Upper lobe of left lung (tissue), 6 donors: ENCODE data around the gene GRHPR. TPM values are rescaled to one million over a fixed set of nuclear protein-coding genes. Genes with fewer than 3 reads are reported as not detected.

Experiments used
- ATAC-seq, 2 donors: fragments of 200-7000 bp; cut with Tn5 transposase; one replicate each; pipeline ENCODE4 v1.9.1; 2022; ENCODE audit warnings: mild to moderate bottlenecking in 2 of 2, moderate library complexity in 2 of 2; ENCODE audit not compliant: low FRiP score in 2 of 2
- DNase-seq, 2 donors: peaks; one replicate each; pipeline ENCODE4 v3.0.0-alpha.2; 2019 to 2020
- H3K27ac ChIP-seq, 4 donors: fragments of 200-600 bp; sonication (generic); one replicate each; pipeline ENCODE4 v1.5.1; 2016 to 2019
- H3K27me3 ChIP-seq, 4 donors: fragments of 200-600 bp; sonication (generic); one replicate each; pipeline ENCODE4 v1.5.1; 2017 to 2019
- H3K36me3 ChIP-seq, 4 donors: fragments of 200-600 bp; sonication (generic); one replicate each; pipeline ENCODE4 v1.5.1; 2016 to 2019
- H3K4me1 ChIP-seq, 4 donors: fragments of 200-600 bp; sonication (generic); one replicate each; pipeline ENCODE4 v1.5.1; 2018 to 2019
- H3K4me3 ChIP-seq, 4 donors: fragments of 200-600 bp; sonication (generic); one replicate each; pipeline ENCODE4 v1.5.1; 2017 to 2019; ENCODE audit warnings: mild to moderate bottlenecking in 2 of 4, moderate library complexity in 1 of 4
- H3K9me3 ChIP-seq, 4 donors: fragments of 200-600 bp; sonication (generic); one replicate each; pipeline ENCODE4 v1.5.1; 2018 to 2019
- EP300 ChIP-seq, 4 donors: sonication (generic); formaldehyde crosslinking; IDR thresholded peaks; one replicate each; pipeline ENCODE4 v1.5.1; 2017; ENCODE audit warnings: antibody characterized with exemption in 4 of 4, control low read depth in 2 of 4
- POLR2A ChIP-seq, 4 donors: fragments of 450-650 bp; IDR thresholded peaks; one replicate each; pipeline ENCODE4 v1.5.1; 2016 to 2017; ENCODE audit warnings: antibody characterized with exemption in 4 of 4, mild to moderate bottlenecking in 2 of 4
- POLR2AphosphoS5 ChIP-seq, 2 donors: sonication (generic); formaldehyde crosslinking; IDR thresholded peaks; one replicate each; pipeline ENCODE4 v1.5.1; 2017; ENCODE audit warnings: antibody characterized with exemption in 2 of 2
- WGBS, 2 donors: methylation state at CpG; one replicate each; pipeline ENCODE4 v1.1.5; 2017 to 2018; 5-methylcytosine and 5-hydroxymethylcytosine counted together
- total RNA-seq, 6 donors: library from RNA; depleted of rRNA in 4 of 6; stranded (reverse); fragments of >200 nt in 4 of 6; gene quantifications; one replicate each; pipeline versions ENCODE4 v1.1.0 to v1.2.1, GENCODE V29; 2016 to 2021
- TF ChIP-seq, protein P1 (sequence below), 6 experiments: fragments of 450-650 bp in 4 of 6; fragments of 200-600 bp in 2 of 6; sonication (generic) in 2 of 6; IDR thresholded peaks; one replicate each; pipeline ENCODE4 v1.5.1; 2016 to 2019; ENCODE audit warnings: antibody characterized with exemption in 6 of 6
- donor health status: DM: no; HTN: no; CAD: no; lungs with moderate emphysema.
- donor health status: DM: no; HTN: yes; CAD: no; lungs with severe emphysema.

Gene GRHPR
- total RNA-seq, 6 donors from 2014 or later: 68.2 to 97.6 (median 81.3) TPM

GRCh38 chr9:37417857-37418618 is 4.5 kb upstream of the GRHPR start:
- no peak overlapping the region for H3K27ac ChIP-seq
- WGBS, 2 donors: 91 to 93% methylated on average over 9 of the region's 9 CpGs
- no peak for ATAC-seq

GRCh38 chr9:37419204-37419603 is 3.3 kb upstream of the GRHPR start:
- Histone ChIP-seq H3K9me3 (no peaks in the 10 kb centered on the region), H3K36me3 (no peaks in the 10 kb centered on the region), H3K4me1 (peaks cover 17 to 31% (median 22%) of the 10 kb centered on the region in 4 donors), H3K27me3 (no peaks in the 10 kb centered on the region), H3K27ac (no peak overlapping the region), H3K4me3 (no peak overlapping the region)
- TF ChIP-seq POLR2AphosphoS5 (IDR thresholded peaks at IDR 0.05) (no peak), POLR2A (IDR thresholded peaks at IDR 0.05) (no peak), EP300 (IDR thresholded peaks at IDR 0.05) (no peak)
- TF ChIP-seq, protein P1, sequence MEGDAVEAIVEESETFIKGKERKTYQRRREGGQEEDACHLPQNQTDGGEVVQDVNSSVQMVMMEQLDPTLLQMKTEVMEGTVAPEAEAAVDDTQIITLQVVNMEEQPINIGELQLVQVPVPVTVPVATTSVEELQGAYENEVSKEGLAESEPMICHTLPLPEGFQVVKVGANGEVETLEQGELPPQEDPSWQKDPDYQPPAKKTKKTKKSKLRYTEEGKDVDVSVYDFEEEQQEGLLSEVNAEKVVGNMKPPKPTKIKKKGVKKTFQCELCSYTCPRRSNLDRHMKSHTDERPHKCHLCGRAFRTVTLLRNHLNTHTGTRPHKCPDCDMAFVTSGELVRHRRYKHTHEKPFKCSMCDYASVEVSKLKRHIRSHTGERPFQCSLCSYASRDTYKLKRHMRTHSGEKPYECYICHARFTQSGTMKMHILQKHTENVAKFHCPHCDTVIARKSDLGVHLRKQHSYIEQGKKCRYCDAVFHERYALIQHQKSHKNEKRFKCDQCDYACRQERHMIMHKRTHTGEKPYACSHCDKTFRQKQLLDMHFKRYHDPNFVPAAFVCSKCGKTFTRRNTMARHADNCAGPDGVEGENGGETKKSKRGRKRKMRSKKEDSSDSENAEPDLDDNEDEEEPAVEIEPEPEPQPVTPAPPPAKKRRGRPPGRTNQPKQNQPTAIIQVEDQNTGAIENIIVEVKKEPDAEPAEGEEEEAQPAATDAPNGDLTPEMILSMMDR (IDR thresholded peaks at IDR 0.05): no peak
- DNase-seq (no peak), ATAC-seq (no peak)
- WGBS, 2 donors: 93 to 96% methylated on average over 5 of the region's 5 CpGs

More at GRCh38 chr9:37417857-37418618, 4.5 kb upstream of the GRHPR start:
- Histone ChIP-seq H3K27me3 (no peaks in the 10 kb centered on the region), H3K36me3 (no peaks in the 10 kb centered on the region), H3K4me3 (no peak overlapping the region), H3K4me1 (peaks cover 5 to 19% (median 11%) of the 10 kb centered on the region in 4 donors), H3K9me3 (no peaks in the 10 kb centered on the region)
- no peak for DNase-seq
- TF ChIP-seq EP300 (IDR thresholded peaks at IDR 0.05): no peak
- TF ChIP-seq POLR2AphosphoS5 (IDR thresholded peaks at IDR 0.05): no peak
- TF ChIP-seq, protein P1 (IDR thresholded peaks at IDR 0.05): no peak
- no peak for TF ChIP-seq POLR2A (IDR thresholded peaks at IDR 0.05)

DNA sequence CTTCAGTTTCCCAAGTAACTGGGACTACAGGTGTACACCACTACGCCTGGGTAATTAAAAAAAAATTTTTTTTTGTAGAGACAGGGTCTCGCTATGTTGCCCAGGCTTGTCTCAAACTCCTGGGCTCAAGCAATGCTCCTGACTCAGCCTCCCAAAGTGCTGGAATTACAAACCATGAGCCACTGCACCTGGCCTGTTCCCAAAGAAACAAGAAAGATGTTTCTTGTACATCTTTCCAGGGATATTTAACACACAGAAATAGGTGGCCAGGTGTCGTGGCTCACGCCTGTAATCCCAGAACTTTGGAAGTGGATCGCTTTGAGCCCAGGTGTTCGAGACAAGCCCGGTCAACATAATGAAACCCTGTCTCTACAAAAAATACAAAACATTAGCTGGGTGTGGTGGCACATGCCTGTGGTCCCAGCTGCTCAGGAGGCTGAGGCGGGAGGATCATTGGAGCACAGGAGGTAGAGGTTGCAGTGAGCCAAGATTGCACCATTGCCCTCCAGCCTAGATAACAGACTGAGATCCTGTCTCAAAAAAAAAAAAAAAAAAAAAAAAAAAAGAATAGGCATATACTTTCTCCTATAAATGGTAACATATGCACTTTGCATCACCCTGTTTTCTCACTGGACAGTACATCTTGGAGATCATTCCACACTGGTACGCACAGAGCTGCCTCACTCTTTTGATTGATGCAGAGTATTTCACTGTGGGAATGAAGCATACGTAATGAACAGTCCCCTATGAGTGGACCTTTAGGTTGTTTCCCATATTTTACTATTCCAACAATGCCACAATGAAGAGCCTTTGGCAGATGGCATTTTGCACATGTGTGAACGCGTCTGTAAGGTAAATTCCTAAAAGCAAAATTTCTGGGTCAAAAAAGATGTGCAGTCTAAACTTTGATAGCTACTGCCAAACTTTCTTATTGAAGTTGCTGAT is 2.0 kb upstream of the GRHPR start:
- TF ChIP-seq POLR2AphosphoS5 (IDR thresholded peaks at IDR 0.05) (no peak), POLR2A (IDR thresholded peaks at IDR 0.05) (no peak), EP300 (IDR thresholded peaks at IDR 0.05) (no peak)
- TF ChIP-seq, protein P1 (IDR thresholded peaks at IDR 0.05): no peak
- H3K4me3 ChIP-seq: no peak overlapping the region

DNA sequence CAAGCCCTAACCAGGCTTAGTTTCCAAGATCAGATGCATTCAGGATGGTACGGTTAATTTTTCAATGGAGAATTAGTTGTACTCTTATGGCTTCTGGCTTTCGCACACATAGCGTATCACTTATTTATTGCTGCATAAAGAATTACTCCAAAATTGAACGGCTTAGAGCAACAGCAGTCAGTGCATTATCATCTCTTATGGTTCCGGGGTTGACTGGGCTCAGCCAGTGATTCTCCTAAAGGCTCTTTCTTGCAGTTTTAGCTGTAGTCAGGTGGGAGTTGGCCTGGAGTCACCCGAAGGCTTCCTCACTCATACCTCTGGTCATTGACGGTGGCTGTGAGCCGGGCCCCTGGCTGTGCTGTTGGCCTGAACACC is 595 bp upstream of the GRHPR start:
- Histone ChIP-seq H3K27me3 (no peaks in the 10 kb centered on the region), H3K4me3 (peak overlapping the region in 3 of 4 donors; percentile 71 to 91 (median 71)), H3K36me3 (peaks cover 0 to 15% (median 6%) of the 10 kb centered on the region in 4 donors), H3K9me3 (no peaks in the 10 kb centered on the region), H3K4me1 (peaks cover 21 to 33% (median 23%) of the 10 kb centered on the region in 4 donors), H3K27ac (peak overlapping the region; percentile 78 to 93 (median 88))
- peak in 1 of 2 donors; percentile 51 for DNase-seq
- TF ChIP-seq POLR2AphosphoS5 (IDR thresholded peaks at IDR 0.05) (no peak), EP300 (IDR thresholded peaks at IDR 0.05) (no peak), POLR2A (IDR thresholded peaks at IDR 0.05) (no peak)
- no peak for ATAC-seq
- WGBS, 2 donors: 69 to 72% methylated on average over 8 of the region's 8 CpGs

More for the DNA sequence above, 2.0 kb upstream of the GRHPR start:
- WGBS, 2 donors: 87% methylated on average over 12 of the region's 12 CpGs
- Histone ChIP-seq H3K27me3 (no peaks in the 10 kb centered on the region), H3K4me1 (peaks cover 21 to 33% (median 23%) of the 10 kb centered on the region in 4 donors), H3K36me3 (peaks cover 0 to 1% (median 0%) of the 10 kb centered on the region in 4 donors), H3K9me3 (no peaks in the 10 kb centered on the region), H3K27ac (no peak overlapping the region)
- DNase-seq: no peak
- no peak for ATAC-seq

DNA sequence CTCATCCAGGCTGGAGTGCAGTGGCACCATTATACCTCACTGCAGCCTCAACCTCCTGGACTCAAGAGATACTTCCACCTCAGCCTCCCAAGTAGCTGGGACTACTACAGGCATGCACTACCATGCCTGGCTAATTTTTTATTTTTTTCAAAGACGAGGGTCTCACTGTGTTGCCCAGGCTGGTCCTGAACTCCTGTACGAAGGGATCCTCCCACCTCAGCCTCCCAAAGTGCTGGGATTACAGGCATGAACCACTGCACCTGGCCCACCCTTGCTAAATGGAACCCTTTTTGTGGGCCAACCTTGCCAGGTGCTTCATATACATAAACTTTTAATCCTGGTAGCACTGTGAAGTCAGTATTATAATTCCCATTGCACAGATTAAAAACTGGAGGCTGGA is 1.0 kb downstream of the GRHPR start:
- Histone ChIP-seq H3K27me3 (no peaks in the 10 kb centered on the region), H3K9me3 (no peaks in the 10 kb centered on the region), H3K4me1 (peaks cover 21 to 33% (median 23%) of the 10 kb centered on the region in 4 donors), H3K36me3 (peaks cover 0 to 31% (median 21%) of the 10 kb centered on the region in 4 donors), H3K27ac (peak overlapping the region in 1 of 4 donors; percentile 93), H3K4me3 (peak overlapping the region; percentile 53 to 91 (median 71))
- WGBS, 2 donors: 62 to 73% methylated on average over 2 of the region's 2 CpGs
- no peak for DNase-seq
- ATAC-seq: no peak
- no peak for TF ChIP-seq POLR2A (IDR thresholded peaks at IDR 0.05)
- no peak for TF ChIP-seq EP300 (IDR thresholded peaks at IDR 0.05)
- TF ChIP-seq POLR2AphosphoS5 (IDR thresholded peaks at IDR 0.05): no peak
- TF ChIP-seq, protein P1 (IDR thresholded peaks at IDR 0.05): no peak
